ENCODE results near the gene UFSP2.

Gene UFSP2

GRCh38 chr4:185390941-185391340, 34.8 kb downstream of the UFSP2 start:
- TF ChIP-seq CSDC2 (CRISPR knock-in tag; IDR thresholded peaks at IDR 0.05), result no peak
- TF ChIP-seq BACH2 (CRISPR knock-in tag; IDR thresholded peaks at IDR 0.05; ENCODE audit: borderline replicate concordance), result no peak
- no peak for TF ChIP-seq ZNF8 (CRISPR knock-in tag; IDR thresholded peaks at IDR 0.05)
- no peak for TF ChIP-seq CREB5 (CRISPR knock-in tag; IDR thresholded peaks at IDR 0.05; ENCODE audit: low read depth)
- ATAC-seq, result no peak

- TF ChIP-seq SNAI2 (CRISPR knock-in tag; IDR thresholded peaks at IDR 0.05), result no peak
- ATAC-seq, result no peak; the same call in 2 of the 3 replicates
These were observed 37.8 kb downstream of the UFSP2 start for GRCh38 chr4:185387957-185388356.

DNA sequence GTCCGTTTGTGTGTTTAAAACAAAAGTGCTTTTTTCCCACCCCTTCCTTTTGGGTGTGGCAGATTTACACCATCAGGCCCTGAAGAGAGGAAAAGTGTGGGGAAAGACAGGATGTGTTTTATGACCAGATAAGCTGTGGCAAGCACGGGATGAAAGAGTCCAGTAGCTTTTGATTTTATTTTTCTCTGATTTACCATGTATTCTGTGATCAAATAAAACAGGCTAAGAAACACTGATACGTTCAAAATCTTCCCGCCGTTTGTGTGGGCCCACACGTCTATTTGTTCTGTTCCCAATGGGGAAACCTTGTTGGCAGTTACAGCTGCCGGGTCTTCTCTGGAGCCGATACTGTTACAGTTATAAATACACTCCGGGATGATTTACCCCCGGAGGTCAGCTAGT, 40.8 kb downstream of the UFSP2 start:
- ATAC-seq, result no peak
- TF ChIP-seq OSR1 (CRISPR knock-in tag; IDR thresholded peaks at IDR 0.05) (no peak), ARNTL (CRISPR knock-in tag; IDR thresholded peaks at IDR 0.05; ENCODE audit: borderline replicate concordance, low read depth) (no peak), POU6F1 (CRISPR knock-in tag; IDR thresholded peaks at IDR 0.05; ENCODE audit: borderline replicate concordance, low read depth) (no peak)

DNA sequence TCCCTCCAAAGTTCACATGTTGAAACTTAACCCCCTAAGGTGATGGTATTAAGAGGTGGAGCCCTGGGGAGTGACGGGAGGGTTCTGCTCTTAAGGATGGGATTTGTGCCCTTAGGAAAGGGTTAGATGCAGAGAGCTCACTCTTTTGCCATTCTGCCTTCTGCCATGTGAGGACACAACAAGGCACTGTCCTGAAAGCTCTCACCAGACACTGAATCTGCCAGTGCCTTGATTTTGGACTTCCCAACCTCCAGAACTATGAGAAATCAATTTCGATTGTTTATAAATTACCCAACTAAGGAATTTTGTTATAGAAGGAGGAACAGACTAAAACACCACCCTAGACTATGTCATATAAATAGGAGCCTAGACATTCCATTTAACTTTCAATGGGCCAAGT, 41.7 kb downstream of the UFSP2 start:
- TF ChIP-seq TOX (CRISPR knock-in tag; IDR thresholded peaks at IDR 0.05; ENCODE audit: borderline replicate concordance), result no peak
- no peak for TF ChIP-seq POU6F1 (CRISPR knock-in tag; IDR thresholded peaks at IDR 0.05; ENCODE audit: borderline replicate concordance, low read depth)
- no peak for TF ChIP-seq PPARA (CRISPR knock-in tag; IDR thresholded peaks at IDR 0.05; ENCODE audit: borderline replicate concordance)
- TF ChIP-seq PATZ1 (CRISPR knock-in tag; IDR thresholded peaks at IDR 0.05; ENCODE audit: borderline replicate concordance), result no peak
- TF ChIP-seq ZNF8 (CRISPR knock-in tag; IDR thresholded peaks at IDR 0.05), result no peak
- TF ChIP-seq TCF4 (CRISPR knock-in tag; IDR thresholded peaks at IDR 0.05; ENCODE audit: borderline replicate concordance), result no peak
- TF ChIP-seq CSDC2 (CRISPR knock-in tag; IDR thresholded peaks at IDR 0.05), result no peak
- no peak for TF ChIP-seq BACH2 (CRISPR knock-in tag; IDR thresholded peaks at IDR 0.05; ENCODE audit: borderline replicate concordance)
- TF ChIP-seq ZFP30 (CRISPR knock-in tag; IDR thresholded peaks at IDR 0.05), result no peak
- no peak for TF ChIP-seq ESRRG (CRISPR knock-in tag; IDR thresholded peaks at IDR 0.05)
- no peak for TF ChIP-seq ISL1 (CRISPR knock-in tag; IDR thresholded peaks at IDR 0.05)
- TF ChIP-seq GLIS3 (CRISPR knock-in tag; IDR thresholded peaks at IDR 0.05), result no peak
- TF ChIP-seq ZFP3 (CRISPR knock-in tag; IDR thresholded peaks at IDR 0.05), result no peak
- TF ChIP-seq SNAI2 (CRISPR knock-in tag; IDR thresholded peaks at IDR 0.05), result no peak
- TF ChIP-seq ZC3H10 (CRISPR knock-in tag; IDR thresholded peaks at IDR 0.05), result no peak
- no peak for TF ChIP-seq ZNF70 (CRISPR knock-in tag; IDR thresholded peaks at IDR 0.05)
- no peak for ATAC-seq

GRCh38 chr4:185383451-185383850, 42.3 kb downstream of the UFSP2 start:
- TF ChIP-seq PPARA (CRISPR knock-in tag; IDR thresholded peaks at IDR 0.05; ENCODE audit: borderline replicate concordance) (no peak), RARB (CRISPR knock-in tag; IDR thresholded peaks at IDR 0.05) (no peak), POU6F1 (CRISPR knock-in tag; IDR thresholded peaks at IDR 0.05; ENCODE audit: borderline replicate concordance, low read depth) (no peak), ZNF565 (CRISPR knock-in tag; conservative IDR thresholded peaks at IDR 0.05; ENCODE audit: low read depth) (no peak), TOX (CRISPR knock-in tag; IDR thresholded peaks at IDR 0.05; ENCODE audit: borderline replicate concordance) (no peak), SNAI2 (CRISPR knock-in tag; IDR thresholded peaks at IDR 0.05) (no peak), TCF4 (CRISPR knock-in tag; IDR thresholded peaks at IDR 0.05; ENCODE audit: borderline replicate concordance) (no peak)
- TF ChIP-seq, protein P1, sequence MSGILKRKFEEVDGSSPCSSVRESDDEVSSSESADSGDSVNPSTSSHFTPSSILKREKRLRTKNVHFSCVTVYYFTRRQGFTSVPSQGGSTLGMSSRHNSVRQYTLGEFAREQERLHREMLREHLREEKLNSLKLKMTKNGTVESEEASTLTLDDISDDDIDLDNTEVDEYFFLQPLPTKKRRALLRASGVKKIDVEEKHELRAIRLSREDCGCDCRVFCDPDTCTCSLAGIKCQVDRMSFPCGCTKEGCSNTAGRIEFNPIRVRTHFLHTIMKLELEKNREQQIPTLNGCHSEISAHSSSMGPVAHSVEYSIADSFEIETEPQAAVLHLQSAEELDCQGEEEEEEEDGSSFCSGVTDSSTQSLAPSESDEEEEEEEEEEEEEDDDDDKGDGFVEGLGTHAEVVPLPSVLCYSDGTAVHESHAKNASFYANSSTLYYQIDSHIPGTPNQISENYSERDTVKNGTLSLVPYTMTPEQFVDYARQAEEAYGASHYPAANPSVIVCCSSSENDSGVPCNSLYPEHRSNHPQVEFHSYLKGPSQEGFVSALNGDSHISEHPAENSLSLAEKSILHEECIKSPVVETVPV (CRISPR knock-in tag; IDR thresholded peaks at IDR 0.05), result no peak
- ATAC-seq, result no peak

Data from SK-N-SH treated with all-trans-retinoic acid at 6 μM for 48 hours (cell line).